ENCODE data around the gene KIF26B.

DNA sequence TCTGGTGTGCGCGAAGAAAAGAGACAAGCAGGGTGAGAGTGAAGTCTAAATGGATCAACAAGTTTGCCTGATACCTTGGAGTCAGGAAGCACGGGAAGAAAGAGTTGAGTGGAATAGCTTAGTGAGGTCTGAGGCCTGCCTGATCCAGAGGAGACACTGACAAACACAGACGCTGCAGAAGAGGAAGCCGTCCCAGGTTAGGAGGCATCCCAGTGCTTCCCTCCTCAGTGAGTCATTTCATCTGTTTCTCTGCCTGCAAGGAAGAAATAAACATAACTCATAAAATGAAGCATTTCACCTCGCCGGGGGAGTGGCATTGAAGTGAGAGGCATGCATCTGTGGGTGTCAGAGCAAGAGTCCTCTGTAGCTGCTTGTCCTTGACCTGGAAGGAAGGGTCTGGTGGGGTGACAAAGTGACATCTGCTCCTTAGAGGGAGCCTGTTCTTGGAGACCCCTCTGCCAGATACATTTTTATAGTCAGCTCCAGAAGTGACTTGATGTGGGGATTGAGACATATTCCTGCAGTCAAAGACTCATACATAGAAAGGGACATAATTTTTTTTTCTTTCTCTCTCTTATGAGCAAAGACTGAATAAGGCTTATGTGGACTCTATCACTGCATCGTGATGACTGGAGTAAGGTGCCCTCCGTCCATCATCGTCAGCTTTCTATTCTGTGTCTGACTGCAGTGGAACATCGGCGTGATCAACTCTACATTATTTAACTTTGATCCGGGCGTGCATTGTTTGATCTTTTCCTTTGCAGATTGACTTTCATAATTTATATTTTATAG lies 256.7 kb downstream of the KIF26B start:
- TF ChIP-seq, protein P1, sequence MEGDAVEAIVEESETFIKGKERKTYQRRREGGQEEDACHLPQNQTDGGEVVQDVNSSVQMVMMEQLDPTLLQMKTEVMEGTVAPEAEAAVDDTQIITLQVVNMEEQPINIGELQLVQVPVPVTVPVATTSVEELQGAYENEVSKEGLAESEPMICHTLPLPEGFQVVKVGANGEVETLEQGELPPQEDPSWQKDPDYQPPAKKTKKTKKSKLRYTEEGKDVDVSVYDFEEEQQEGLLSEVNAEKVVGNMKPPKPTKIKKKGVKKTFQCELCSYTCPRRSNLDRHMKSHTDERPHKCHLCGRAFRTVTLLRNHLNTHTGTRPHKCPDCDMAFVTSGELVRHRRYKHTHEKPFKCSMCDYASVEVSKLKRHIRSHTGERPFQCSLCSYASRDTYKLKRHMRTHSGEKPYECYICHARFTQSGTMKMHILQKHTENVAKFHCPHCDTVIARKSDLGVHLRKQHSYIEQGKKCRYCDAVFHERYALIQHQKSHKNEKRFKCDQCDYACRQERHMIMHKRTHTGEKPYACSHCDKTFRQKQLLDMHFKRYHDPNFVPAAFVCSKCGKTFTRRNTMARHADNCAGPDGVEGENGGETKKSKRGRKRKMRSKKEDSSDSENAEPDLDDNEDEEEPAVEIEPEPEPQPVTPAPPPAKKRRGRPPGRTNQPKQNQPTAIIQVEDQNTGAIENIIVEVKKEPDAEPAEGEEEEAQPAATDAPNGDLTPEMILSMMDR (IDR thresholded peaks at IDR 0.05), result no peak
- TF ChIP-seq POLR2A (IDR thresholded peaks at IDR 0.05), result no peak
- TF ChIP-seq EP300 (IDR thresholded peaks at IDR 0.05), result no peak
- TF ChIP-seq POLR2AphosphoS5 (IDR thresholded peaks at IDR 0.05), result no peak

Data from stomach (tissue), 4 donors.